ENCODE results near the gene NUDT3.
A peak's percentile ranks its signal among the peaks of the same experiment; 100 is the strongest.
"Not testable (repeated sequence)": the region's sequence is repeated elsewhere in the genome, so short reads cannot be mapped to it uniquely, and the experiment has no call there.

The NUDT3 gene

GRCh38 chr6:34249469-34250261 is 142.8 kb downstream of the NUDT3 start:
- DNase-seq (ENCODE audit: insufficient read length, low spot score) = no peak
- no peak for TF ChIP-seq POLR2A (IDR thresholded peaks at IDR 0.05; ENCODE audit: low read depth, low read length)
- FAIRE-seq = no peak

GRCh38 chr6:34248727-34249468 is 143.6 kb downstream of the NUDT3 start, which contains the start of gene SMIM29:
Gene SMIM29 (minus strand): TSS chr6:34249006. CDS start chr6:34247791, 1,215 bp downstream.
- no peak for FAIRE-seq
- TF ChIP-seq POLR2A (IDR thresholded peaks at IDR 0.05; ENCODE audit: low read depth, low read length) = peak; percentile 63
- DNase-seq (ENCODE audit: insufficient read length, low spot score) = peak; percentile 88

- DNase-seq (ENCODE audit: insufficient read length, low spot score) (peak; percentile 59), FAIRE-seq (no peak)
- TF ChIP-seq POLR2A (IDR thresholded peaks at IDR 0.05; ENCODE audit: low read depth, low read length) = peak; percentile 55
Observed at GRCh38 chr6:34248198-34248726, 144.2 kb downstream of the NUDT3 start.

GRCh38 chr6:34247481-34248197 is 144.8 kb downstream of the NUDT3 start:
- DNase-seq (ENCODE audit: insufficient read length, low spot score) = peak; percentile 5
- no peak for TF ChIP-seq POLR2A (IDR thresholded peaks at IDR 0.05; ENCODE audit: low read depth, low read length)
- FAIRE-seq = no peak

- FAIRE-seq (no peak), DNase-seq (ENCODE audit: insufficient read length, low spot score) (peak; percentile 9)
- no peak for TF ChIP-seq POLR2A (IDR thresholded peaks at IDR 0.05; ENCODE audit: low read depth, low read length)
Observed at GRCh38 chr6:34246563-34247391, 145.7 kb downstream of the NUDT3 start.

GRCh38 chr6:34246249-34246562 is 146.3 kb downstream of the NUDT3 start:
- no peak for TF ChIP-seq POLR2A (IDR thresholded peaks at IDR 0.05; ENCODE audit: low read depth, low read length)
- FAIRE-seq = no peak
- no peak for DNase-seq (ENCODE audit: insufficient read length, low spot score)

- FAIRE-seq; DNase-seq (ENCODE audit: insufficient read length, low spot score): not testable (repeated sequence)
Observed at GRCh38 chr6:34245761-34246140, 146.7 kb downstream of the NUDT3 start.

GRCh38 chr6:34245032-34245760 is 147.3 kb downstream of the NUDT3 start:
- not testable (repeated sequence) for DNase-seq (ENCODE audit: insufficient read length, low spot score); FAIRE-seq

GRCh38 chr6:34243901-34244884 is 148.3 kb downstream of the NUDT3 start:
- FAIRE-seq (no peak), DNase-seq (ENCODE audit: insufficient read length, low spot score) (peak; percentile 94)
- no peak for TF ChIP-seq POLR2A (IDR thresholded peaks at IDR 0.05; ENCODE audit: low read depth, low read length)

- DNase-seq (ENCODE audit: insufficient read length, low spot score) = peak; percentile 52
- no peak for FAIRE-seq
- no peak for TF ChIP-seq POLR2A (IDR thresholded peaks at IDR 0.05; ENCODE audit: low read depth, low read length)
Observed at GRCh38 chr6:34243131-34243771, 149.2 kb downstream of the NUDT3 start.
